Stimulated activated CD4-positive, alpha-beta T cell treated with anti-CD3 and anti-CD28 coated beads, Interleukin-12 subunit alpha, Interleukin-12 subunit beta, amount 100 ng/mL, for 48 hours (primary cell): ENCODE data around the gene OR4F6.

Experiments used
- DNase-seq, 3 donors: peaks; one replicate each; pipeline ENCODE4 v3.0.0-alpha.2; 2020; ENCODE audit warnings: low read depth in 2 of 3, low spot score in 1 of 3

Gene OR4F6

GRCh38 chr15:101804375-101804774, 1.1 kb downstream of the OR4F6 start:
- DNase-seq: no peak

GRCh38 chr15:101804941-101805340, 1.6 kb downstream of the OR4F6 start:
- DNase-seq: no peak

GRCh38 chr15:101805605-101806345, 2.5 kb downstream of the OR4F6 start:
- no peak for DNase-seq

GRCh38 chr15:101807345-101807945, 4.1 kb downstream of the OR4F6 start:
- no peak for DNase-seq

- no peak for DNase-seq
Measured at GRCh38 chr15:101808201-101808600, 4.9 kb downstream of the OR4F6 start.

GRCh38 chr15:101810456-101810855, 7.1 kb downstream of the OR4F6 start:
- DNase-seq: no peak

- no peak for DNase-seq
Measured at GRCh38 chr15:101810876-101811275, 7.6 kb downstream of the OR4F6 start.

GRCh38 chr15:101811902-101812301, 8.6 kb downstream of the OR4F6 start, which contains the start of gene OR4F15:
OR4F15 (plus strand) TSS chr15:101812202; CDS start chr15:101818187, 5,985 bp downstream.
- DNase-seq: no peak

- no peak for DNase-seq
Measured at GRCh38 chr15:101813803-101814534, 10.7 kb downstream of the OR4F6 start.

- no peak for DNase-seq
Measured at GRCh38 chr15:101820781-101821180, 17.5 kb downstream of the OR4F6 start.

GRCh38 chr15:101827257-101827656, 23.9 kb downstream of the OR4F6 start:
- no peak for DNase-seq

- no peak for DNase-seq
Measured at GRCh38 chr15:101828774-101829173, 25.5 kb downstream of the OR4F6 start.

- DNase-seq: no peak
Measured at GRCh38 chr15:101841656-101842055, 38.3 kb downstream of the OR4F6 start.

GRCh38 chr15:101844916-101845315, 41.6 kb downstream of the OR4F6 start:
- DNase-seq: no peak

GRCh38 chr15:101852356-101852755, 49.0 kb downstream of the OR4F6 start:
- DNase-seq: no peak
